DMS 273 (cell line): ENCODE data around the gene PDSS1.
A peak's percentile ranks its signal among the peaks of the same experiment; 100 is the strongest.

ENCODE experiments used
- DNase-seq: peaks from one replicate; lab custom pipeline; 2025; ENCODE audit not compliant: unreplicated experiment; lab: John Stamatoyannopoulos, UW

PDSS1 gene

GRCh38 chr10:26792758-26793495, 95.4 kb downstream of the PDSS1 start:
- DNase-seq, result peak; percentile 1
